ENCODE results near the gene IQSEC3. TPM values are rescaled to one million over a fixed set of nuclear protein-coding genes. Genes with fewer than 3 reads are reported as not detected.

The IQSEC3 gene
- total RNA-seq, 2 donors from 2014 or later, result 0.39 to 0.67 TPM

DNA sequence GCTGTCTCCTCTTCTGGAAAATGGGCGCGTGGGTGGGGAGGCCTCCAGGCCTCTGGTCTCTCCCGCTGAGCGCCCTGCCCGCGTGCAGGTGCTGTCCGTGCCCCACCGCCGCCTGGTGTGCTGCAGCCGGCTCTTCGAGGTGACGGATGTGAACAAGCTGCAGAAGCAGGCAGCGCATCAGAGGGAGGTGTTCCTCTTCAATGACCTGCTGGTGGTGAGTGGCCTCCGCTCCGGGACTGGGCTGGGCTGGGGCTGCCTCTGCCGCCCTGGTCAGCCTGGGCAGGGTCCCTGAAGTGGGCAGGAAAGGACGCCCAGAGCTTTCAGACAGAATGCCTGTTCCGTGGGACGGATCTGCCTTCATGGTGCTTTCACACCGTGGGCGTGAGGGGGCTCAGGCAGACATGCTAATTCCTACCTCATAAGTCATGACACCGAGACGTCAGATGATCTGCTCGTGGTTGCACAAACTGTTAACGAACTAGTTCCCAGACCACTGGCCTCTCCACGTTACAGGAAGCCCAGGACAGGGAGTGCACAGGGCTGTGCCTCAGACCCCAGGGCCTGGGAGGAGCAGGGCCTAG is 96.9 kb downstream of the IQSEC3 start:
- TF ChIP-seq, protein P1, sequence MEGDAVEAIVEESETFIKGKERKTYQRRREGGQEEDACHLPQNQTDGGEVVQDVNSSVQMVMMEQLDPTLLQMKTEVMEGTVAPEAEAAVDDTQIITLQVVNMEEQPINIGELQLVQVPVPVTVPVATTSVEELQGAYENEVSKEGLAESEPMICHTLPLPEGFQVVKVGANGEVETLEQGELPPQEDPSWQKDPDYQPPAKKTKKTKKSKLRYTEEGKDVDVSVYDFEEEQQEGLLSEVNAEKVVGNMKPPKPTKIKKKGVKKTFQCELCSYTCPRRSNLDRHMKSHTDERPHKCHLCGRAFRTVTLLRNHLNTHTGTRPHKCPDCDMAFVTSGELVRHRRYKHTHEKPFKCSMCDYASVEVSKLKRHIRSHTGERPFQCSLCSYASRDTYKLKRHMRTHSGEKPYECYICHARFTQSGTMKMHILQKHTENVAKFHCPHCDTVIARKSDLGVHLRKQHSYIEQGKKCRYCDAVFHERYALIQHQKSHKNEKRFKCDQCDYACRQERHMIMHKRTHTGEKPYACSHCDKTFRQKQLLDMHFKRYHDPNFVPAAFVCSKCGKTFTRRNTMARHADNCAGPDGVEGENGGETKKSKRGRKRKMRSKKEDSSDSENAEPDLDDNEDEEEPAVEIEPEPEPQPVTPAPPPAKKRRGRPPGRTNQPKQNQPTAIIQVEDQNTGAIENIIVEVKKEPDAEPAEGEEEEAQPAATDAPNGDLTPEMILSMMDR (IDR thresholded peaks at IDR 0.05), result no peak
- no peaks in the 10 kb centered on the region for H3K27me3 ChIP-seq
- no peak overlapping the region for H3K4me3 ChIP-seq
- no peak overlapping the region for H3K27ac ChIP-seq
- no peaks in the 10 kb centered on the region for H3K36me3 ChIP-seq
- no peaks in the 10 kb centered on the region for H3K4me1 ChIP-seq
- H3K9me3 ChIP-seq, result no peaks in the 10 kb centered on the region
- no peak for DNase-seq (ENCODE audit: low spot score)

DNA sequence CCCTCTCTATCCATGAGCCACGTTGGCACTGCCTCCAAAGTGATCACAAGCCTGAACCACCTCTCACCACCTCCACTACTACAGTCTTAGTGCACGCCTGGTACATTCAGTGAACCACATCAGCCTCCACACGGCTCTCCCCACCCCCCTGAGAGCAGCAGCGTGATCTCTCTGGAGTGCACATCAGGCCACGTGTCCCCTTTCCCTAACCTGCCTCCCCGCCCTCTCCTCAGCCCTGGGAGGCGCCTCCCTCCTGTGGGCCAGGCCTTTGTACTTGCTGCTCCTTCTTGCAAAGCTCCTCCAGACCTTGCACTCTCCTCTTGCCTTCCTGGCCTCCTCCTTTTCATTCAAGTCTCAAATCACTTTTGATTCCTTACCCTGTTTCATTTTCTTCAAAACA is 97.6 kb downstream of the IQSEC3 start:
- DNase-seq (ENCODE audit: low spot score), result no peak
- Histone ChIP-seq H3K36me3 (no peaks in the 10 kb centered on the region), H3K4me3 (no peak overlapping the region), H3K4me1 (no peaks in the 10 kb centered on the region), H3K27me3 (no peaks in the 10 kb centered on the region), H3K9me3 (no peaks in the 10 kb centered on the region), H3K27ac (no peak overlapping the region)
- TF ChIP-seq, protein P1 (IDR thresholded peaks at IDR 0.05), result no peak

DNA sequence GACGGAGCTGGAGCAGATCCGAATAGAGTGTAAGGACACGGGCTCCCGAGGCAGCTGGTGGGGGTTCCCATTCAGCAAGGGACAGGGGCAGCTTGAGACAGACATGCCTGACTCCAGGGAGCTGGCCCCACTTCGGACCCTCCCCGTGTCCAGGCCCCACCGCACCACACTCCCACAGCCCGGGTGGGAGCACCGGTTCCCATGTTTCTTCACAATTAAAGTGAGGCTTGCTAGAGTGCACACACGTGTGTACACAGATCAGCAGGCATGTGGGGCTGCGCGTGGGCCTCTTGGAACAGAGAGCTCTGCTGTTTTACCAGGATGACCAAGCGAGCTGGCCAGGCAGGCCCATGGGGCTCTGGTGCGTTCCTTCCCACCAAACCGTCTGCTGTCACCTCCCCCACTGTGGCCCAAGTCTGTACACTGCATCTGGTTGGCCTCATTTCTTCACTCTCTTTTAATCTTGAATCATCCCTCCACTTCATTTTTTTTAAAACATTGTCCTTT is 99.3 kb downstream of the IQSEC3 start:
- Histone ChIP-seq H3K4me3 (no peak overlapping the region), H3K9me3 (no peaks in the 10 kb centered on the region), H3K27ac (no peak overlapping the region), H3K4me1 (no peaks in the 10 kb centered on the region), H3K27me3 (no peaks in the 10 kb centered on the region), H3K36me3 (no peaks in the 10 kb centered on the region)
- TF ChIP-seq, protein P1 (IDR thresholded peaks at IDR 0.05), result no peak
- DNase-seq (ENCODE audit: low spot score), result no peak

DNA sequence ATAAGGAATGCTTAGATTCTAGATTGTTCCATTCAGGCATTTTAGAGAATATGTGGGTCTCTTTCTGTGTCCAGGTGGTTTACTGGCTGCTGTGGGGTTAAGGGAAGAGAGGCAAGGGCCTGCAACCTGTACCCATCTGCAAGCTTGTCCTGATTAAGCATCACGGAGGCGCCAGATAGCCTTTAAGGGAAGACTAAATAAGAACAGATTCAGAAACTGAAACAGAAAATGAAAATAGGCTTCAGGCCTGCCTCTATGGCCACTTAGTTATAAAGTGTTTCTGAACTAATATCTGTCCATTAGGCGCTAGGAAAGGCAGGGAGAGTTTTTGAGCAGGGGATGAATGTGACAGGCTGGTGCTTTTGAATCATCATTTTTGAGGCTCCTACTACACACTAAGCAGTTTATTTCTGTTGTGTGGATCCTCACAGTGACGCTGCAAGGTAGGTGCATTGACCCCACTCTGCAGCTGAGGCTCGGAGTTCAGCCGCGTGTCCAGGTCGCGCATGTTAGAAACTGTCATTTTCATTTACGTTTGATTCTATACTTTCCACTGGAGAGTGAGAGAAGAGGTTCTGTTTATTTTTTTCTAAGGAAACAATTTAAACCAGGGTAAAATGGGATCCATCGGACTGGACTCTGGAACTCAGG is 100.0 kb downstream of the IQSEC3 start:
- peaks cover 0 to under 1% of the 10 kb centered on the region in 2 donors for H3K4me1 ChIP-seq
- TF ChIP-seq, protein P1 (IDR thresholded peaks at IDR 0.05), result no peak
- no peak for DNase-seq (ENCODE audit: low spot score)
- no peaks in the 10 kb centered on the region for H3K36me3 ChIP-seq
- H3K27ac ChIP-seq, result no peak overlapping the region
- H3K4me3 ChIP-seq, result no peak overlapping the region
- H3K27me3 ChIP-seq, result no peaks in the 10 kb centered on the region
- no peaks in the 10 kb centered on the region for H3K9me3 ChIP-seq

DNA sequence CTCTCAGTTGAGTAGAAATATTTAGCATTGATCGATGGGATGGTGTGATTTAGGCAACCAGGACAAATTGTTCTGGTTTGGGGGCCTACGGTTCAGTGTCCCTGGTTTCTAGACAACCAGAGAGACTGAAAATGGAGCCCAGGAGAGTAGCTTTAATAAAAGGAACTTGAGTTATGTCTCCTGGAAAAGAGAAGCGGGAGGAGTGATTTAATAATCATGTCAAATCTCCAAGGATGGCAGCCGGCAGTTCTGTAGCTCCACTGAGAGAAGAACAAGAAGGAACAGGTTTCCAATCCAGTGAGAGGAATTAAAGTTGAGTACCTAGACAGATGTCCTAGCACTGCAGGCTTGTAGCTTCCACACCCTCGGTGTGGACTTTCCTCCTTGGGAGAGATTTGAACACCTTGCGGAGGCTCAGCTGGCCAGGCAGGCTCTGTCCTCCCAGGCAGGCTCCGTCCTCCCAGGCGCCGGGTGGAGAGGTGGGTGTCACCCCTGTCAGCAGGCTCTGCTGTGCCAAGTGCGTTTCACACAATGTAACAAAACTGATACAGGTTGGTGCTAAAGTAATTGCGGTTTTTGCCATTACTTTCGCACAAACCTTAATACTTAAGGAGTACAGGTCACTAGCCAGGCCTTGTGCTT is 101.5 kb downstream of the IQSEC3 start:
- H3K36me3 ChIP-seq, result no peaks in the 10 kb centered on the region
- no peak overlapping the region for H3K27ac ChIP-seq
- no peaks in the 10 kb centered on the region for H3K27me3 ChIP-seq
- DNase-seq (ENCODE audit: low spot score), result no peak
- H3K9me3 ChIP-seq, result no peaks in the 10 kb centered on the region
- no peak overlapping the region for H3K4me3 ChIP-seq
- peaks cover 0 to 16% of the 10 kb centered on the region in 2 donors for H3K4me1 ChIP-seq
- TF ChIP-seq, protein P1 (IDR thresholded peaks at IDR 0.05), result no peak
